ENCODE measurements around the gene PPP3CA. TPM values are rescaled to one million over a fixed set of nuclear protein-coding genes. Genes with fewer than 3 reads are reported as not detected.

Gene PPP3CA
- total RNA-seq, 4 donors from 2014 or later: 41.1 to 69.5 (median 53.6) TPM

DNA sequence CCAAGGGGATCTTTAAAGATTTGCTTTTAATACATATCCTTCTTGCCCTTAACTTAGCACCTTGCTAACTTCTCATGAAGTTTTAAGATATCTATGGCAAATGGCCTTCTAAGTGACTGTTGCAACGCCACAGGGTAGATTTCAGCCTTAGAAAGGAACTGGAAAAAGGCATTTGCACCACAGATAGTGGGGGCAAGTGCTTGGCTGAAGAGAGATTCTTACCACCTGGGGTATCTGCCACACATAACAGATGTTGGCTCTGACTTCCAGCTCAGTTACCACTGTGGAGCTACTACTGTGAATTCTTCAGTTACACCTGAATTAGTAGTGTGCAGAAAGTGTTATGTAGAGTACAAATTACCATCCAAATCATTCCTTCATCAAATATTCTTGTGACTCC, 302.6 kb downstream of the PPP3CA start:
- TF ChIP-seq, protein P1, sequence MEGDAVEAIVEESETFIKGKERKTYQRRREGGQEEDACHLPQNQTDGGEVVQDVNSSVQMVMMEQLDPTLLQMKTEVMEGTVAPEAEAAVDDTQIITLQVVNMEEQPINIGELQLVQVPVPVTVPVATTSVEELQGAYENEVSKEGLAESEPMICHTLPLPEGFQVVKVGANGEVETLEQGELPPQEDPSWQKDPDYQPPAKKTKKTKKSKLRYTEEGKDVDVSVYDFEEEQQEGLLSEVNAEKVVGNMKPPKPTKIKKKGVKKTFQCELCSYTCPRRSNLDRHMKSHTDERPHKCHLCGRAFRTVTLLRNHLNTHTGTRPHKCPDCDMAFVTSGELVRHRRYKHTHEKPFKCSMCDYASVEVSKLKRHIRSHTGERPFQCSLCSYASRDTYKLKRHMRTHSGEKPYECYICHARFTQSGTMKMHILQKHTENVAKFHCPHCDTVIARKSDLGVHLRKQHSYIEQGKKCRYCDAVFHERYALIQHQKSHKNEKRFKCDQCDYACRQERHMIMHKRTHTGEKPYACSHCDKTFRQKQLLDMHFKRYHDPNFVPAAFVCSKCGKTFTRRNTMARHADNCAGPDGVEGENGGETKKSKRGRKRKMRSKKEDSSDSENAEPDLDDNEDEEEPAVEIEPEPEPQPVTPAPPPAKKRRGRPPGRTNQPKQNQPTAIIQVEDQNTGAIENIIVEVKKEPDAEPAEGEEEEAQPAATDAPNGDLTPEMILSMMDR (IDR thresholded peaks at IDR 0.05; ENCODE audit: low read depth): no peak

DNA sequence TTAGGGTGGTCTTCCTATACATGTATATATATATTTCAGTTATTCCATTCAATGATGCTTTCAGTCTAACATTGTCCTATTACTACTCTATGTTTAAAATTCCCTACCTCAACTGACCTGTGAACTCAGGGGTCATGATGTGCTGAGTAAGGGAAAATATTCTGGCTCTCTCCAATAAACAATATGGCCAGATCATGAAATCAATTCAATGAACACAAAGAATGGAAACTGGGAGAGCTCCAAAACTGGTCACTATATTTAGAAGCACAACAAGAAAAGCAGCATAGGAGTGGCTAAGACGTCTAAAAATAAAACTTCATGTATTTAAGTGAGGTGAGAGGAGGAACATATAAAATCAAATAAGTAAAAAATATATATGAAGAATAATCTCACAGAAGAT, 304.5 kb downstream of the PPP3CA start:
- TF ChIP-seq, protein P1 (IDR thresholded peaks at IDR 0.05; ENCODE audit: low read depth): no peak

DNA sequence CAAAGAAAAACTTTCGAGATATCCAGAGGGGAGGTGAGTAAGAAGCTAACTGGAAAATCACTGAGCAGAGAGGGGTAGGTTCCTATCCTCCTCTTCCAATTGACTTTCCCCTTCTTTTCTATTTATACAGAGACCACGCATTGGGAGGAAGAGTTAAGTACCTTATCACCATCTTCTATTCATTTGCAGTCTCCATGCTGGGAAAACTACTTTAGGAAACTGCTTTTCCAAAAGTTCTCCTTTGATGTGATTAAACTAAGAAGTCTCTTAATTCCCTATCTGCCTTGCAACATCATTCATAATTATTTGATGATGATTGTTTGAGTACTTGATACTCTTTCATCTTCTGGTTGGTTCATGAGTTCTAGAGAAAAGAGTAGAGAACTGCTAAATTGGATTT, 306.6 kb downstream of the PPP3CA start:
- TF ChIP-seq, protein P1 (IDR thresholded peaks at IDR 0.05; ENCODE audit: low read depth): no peak

DNA sequence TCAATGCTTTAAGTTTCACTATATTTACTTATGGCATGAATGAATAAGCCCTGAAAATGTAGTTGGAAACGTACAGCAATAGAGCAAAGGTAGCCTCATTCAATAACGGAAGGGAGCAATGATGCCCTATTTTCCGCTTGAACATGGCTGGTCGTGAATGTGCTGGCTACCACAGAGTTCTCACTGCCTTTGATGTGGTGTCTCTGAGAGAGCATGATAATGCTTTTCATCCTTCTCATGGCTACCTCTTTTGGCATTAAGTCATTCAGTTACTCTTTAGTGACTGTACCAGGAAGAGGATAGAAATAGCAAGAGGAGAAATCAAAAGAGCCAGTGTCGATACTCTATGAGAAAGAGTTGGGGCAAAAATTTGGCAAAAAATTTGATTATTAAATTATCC, 308.0 kb downstream of the PPP3CA start:
- TF ChIP-seq, protein P1 (IDR thresholded peaks at IDR 0.05; ENCODE audit: low read depth): no peak

DNA sequence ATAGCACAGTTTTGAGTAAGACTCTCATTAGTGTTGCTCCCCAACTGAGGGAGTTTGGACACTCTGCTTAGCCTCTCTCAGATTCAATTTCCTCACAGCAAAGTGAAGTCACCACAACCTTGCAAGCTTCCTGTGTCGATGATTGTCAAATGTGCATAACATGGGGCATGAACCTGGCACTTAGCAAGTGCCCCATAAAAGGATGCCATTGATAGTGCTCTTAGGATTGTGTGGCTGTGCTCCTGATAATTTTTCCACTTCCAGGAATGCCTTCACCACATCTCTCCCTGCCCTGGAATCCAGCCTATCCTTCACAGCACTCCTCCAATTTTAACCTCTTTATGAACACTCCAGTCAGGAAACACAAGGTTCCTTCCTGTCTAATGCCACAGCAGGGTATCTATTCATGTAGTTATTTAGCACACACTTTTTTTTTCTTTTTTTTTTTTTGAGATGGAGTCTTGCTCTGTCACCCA, 309.4 kb downstream of the PPP3CA start:
- TF ChIP-seq, protein P1 (IDR thresholded peaks at IDR 0.05; ENCODE audit: low read depth): no peak

DNA sequence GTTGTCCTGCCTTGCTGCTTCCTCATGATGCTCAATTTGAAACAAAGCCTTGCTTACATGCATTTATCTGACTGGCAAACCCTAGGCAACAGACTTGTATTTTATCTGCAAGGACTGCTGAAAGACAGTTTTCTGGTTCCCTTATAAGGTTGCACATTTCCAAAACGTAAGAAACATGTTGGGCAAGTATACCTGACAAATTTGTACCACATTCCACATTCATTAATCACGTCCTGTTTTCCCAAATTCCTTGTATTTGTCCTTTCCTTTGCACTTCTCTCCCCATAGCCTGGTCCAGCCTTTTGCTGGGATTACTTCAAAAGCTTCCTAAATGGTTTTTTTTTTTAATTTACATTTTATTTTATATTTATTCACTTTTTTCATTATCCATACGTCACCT, 310.1 kb downstream of the PPP3CA start:
- TF ChIP-seq, protein P1 (IDR thresholded peaks at IDR 0.05; ENCODE audit: low read depth): no peak

DNA sequence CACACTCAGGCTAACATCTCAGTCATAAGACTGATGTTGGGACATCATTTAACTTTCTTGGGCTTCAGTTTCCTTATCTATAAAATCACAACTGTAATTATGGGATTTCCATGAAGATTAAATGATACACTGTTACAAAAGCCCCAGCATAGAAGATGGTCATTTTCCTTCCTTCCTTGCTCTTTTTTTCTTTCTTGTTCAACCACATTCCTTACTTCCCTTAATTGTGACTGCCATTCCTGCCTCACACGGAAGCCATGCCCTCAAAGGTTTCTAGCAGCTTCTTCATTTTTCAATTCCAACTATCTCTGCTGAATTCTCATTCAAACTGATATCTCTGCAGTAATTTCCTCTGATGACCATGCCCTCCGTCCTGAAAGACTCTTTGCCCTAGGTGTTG, 311.8 kb downstream of the PPP3CA start:
- TF ChIP-seq, protein P1 (IDR thresholded peaks at IDR 0.05; ENCODE audit: low read depth): no peak
